ENCODE results near the gene KIAA0753. TPM values are rescaled to one million over a fixed set of nuclear protein-coding genes. Genes with fewer than 3 reads are reported as not detected.
A peak's percentile ranks its signal among the peaks of the same experiment; 100 is the strongest.

KIAA0753 gene
- total RNA-seq, 1 donor from 2014 or later: 14.5 TPM

- peak; percentile 75 for DNase-seq (ENCODE audit: low spot score)
- Mint-ChIP-seq H3K4me3 (ENCODE audit: unreplicated experiment) (no peak overlapping the region), H3K27me3 (ENCODE audit: low read depth) (peaks cover 12% of the 10 kb centered on the region), H3K36me3 (ENCODE audit: low read depth) (no peaks in the 10 kb centered on the region), H3K4me1 (ENCODE audit: low read depth) (peaks cover 2% of the 10 kb centered on the region), H3K27ac (ENCODE audit: unreplicated experiment) (no peak overlapping the region), H3K9me3 (ENCODE audit: low read depth) (no peaks in the 10 kb centered on the region)
- TF ChIP-seq, protein P1, sequence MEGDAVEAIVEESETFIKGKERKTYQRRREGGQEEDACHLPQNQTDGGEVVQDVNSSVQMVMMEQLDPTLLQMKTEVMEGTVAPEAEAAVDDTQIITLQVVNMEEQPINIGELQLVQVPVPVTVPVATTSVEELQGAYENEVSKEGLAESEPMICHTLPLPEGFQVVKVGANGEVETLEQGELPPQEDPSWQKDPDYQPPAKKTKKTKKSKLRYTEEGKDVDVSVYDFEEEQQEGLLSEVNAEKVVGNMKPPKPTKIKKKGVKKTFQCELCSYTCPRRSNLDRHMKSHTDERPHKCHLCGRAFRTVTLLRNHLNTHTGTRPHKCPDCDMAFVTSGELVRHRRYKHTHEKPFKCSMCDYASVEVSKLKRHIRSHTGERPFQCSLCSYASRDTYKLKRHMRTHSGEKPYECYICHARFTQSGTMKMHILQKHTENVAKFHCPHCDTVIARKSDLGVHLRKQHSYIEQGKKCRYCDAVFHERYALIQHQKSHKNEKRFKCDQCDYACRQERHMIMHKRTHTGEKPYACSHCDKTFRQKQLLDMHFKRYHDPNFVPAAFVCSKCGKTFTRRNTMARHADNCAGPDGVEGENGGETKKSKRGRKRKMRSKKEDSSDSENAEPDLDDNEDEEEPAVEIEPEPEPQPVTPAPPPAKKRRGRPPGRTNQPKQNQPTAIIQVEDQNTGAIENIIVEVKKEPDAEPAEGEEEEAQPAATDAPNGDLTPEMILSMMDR (IDR thresholded peaks at IDR 0.05): no peak
Measured at GRCh38 chr17:6674586-6674985, 34.1 kb upstream of the KIAA0753 start.

GRCh38 chr17:6671431-6671830 lies 30.9 kb upstream of the KIAA0753 start:
- no peak overlapping the region for H3K4me3 Mint-ChIP-seq (ENCODE audit: unreplicated experiment)
- TF ChIP-seq, protein P1 (IDR thresholded peaks at IDR 0.05): no peak
- peaks cover 24% of the 10 kb centered on the region for H3K27me3 Mint-ChIP-seq (ENCODE audit: low read depth)
- no peak for DNase-seq (ENCODE audit: low spot score)
- no peaks in the 10 kb centered on the region for H3K36me3 Mint-ChIP-seq (ENCODE audit: low read depth)
- H3K27ac Mint-ChIP-seq (ENCODE audit: unreplicated experiment): no peak overlapping the region
- no peaks in the 10 kb centered on the region for H3K9me3 Mint-ChIP-seq (ENCODE audit: low read depth)
- no peaks in the 10 kb centered on the region for H3K4me1 Mint-ChIP-seq (ENCODE audit: low read depth)

DNA sequence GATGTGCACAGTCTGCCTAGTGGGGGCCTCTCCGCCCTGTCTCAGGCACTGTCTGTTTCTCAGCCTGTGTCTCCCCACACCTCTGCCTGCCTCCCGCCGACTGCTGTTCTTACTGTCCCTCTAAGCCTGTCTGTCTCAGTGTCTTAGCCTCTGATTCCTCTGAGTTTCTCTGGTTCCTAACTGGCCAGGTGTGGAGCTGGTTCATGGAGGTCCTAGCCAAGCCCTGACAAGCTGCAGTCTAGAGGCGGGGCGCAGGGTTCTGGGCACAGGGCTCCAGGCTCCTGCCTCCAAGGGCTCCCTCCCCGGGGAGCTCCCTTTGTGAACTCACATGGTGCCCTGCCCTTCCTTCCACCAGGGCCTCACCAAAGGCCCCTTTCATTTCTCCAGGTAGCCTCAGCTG lies 30.5 kb upstream of the KIAA0753 start:
- no peak overlapping the region for H3K4me3 Mint-ChIP-seq (ENCODE audit: unreplicated experiment)
- H3K36me3 Mint-ChIP-seq (ENCODE audit: low read depth): no peaks in the 10 kb centered on the region
- peaks cover 24% of the 10 kb centered on the region for H3K27me3 Mint-ChIP-seq (ENCODE audit: low read depth)
- TF ChIP-seq, protein P1 (IDR thresholded peaks at IDR 0.05): no peak
- H3K4me1 Mint-ChIP-seq (ENCODE audit: low read depth): no peaks in the 10 kb centered on the region
- H3K9me3 Mint-ChIP-seq (ENCODE audit: low read depth): no peaks in the 10 kb centered on the region
- DNase-seq (ENCODE audit: low spot score): no peak
- no peak overlapping the region for H3K27ac Mint-ChIP-seq (ENCODE audit: unreplicated experiment)

DNA sequence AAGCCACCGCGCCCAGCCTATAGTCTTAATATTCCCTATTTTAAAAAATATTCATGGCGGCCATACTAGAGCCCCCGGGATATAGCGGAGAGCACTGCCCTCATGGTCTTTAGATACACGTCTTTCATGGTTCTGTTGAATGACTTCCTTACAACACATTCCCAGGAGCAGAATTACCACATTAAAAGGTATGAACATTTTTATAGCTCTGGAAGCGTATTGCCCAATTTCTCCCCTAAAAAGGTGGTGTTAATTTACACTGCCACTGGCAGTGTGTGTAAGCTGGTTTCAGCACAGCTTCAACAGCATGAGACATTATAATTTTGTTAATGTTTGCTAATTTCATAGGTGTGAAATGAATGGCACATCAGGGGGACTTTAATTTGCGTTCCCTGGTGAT lies 30.1 kb upstream of the KIAA0753 start:
- H3K4me3 Mint-ChIP-seq (ENCODE audit: unreplicated experiment): no peak overlapping the region
- no peak for DNase-seq (ENCODE audit: low spot score)
- TF ChIP-seq, protein P1 (IDR thresholded peaks at IDR 0.05): no peak
- no peaks in the 10 kb centered on the region for H3K9me3 Mint-ChIP-seq (ENCODE audit: low read depth)
- H3K27ac Mint-ChIP-seq (ENCODE audit: unreplicated experiment): no peak overlapping the region
- no peaks in the 10 kb centered on the region for H3K36me3 Mint-ChIP-seq (ENCODE audit: low read depth)
- no peaks in the 10 kb centered on the region for H3K4me1 Mint-ChIP-seq (ENCODE audit: low read depth)
- peaks cover 24% of the 10 kb centered on the region for H3K27me3 Mint-ChIP-seq (ENCODE audit: low read depth)

GRCh38 chr17:6669479-6670212 lies 29.1 kb upstream of the KIAA0753 start:
- Mint-ChIP-seq H3K27ac (ENCODE audit: unreplicated experiment) (no peak overlapping the region), H3K9me3 (ENCODE audit: low read depth) (no peaks in the 10 kb centered on the region), H3K4me3 (ENCODE audit: unreplicated experiment) (no peak overlapping the region), H3K36me3 (ENCODE audit: low read depth) (no peaks in the 10 kb centered on the region), H3K27me3 (ENCODE audit: low read depth) (peaks cover 24% of the 10 kb centered on the region), H3K4me1 (ENCODE audit: low read depth) (no peaks in the 10 kb centered on the region)
- TF ChIP-seq, protein P1 (IDR thresholded peaks at IDR 0.05): no peak
- no peak for DNase-seq (ENCODE audit: low spot score)
